Breast epithelium (tissue), 4 donors: ENCODE results near the gene TAL1. TPM values are rescaled to one million over a fixed set of nuclear protein-coding genes. Genes with fewer than 3 reads are reported as not detected.

Source experiments
- DNase-seq, 2 donors: peaks; one replicate each; pipeline ENCODE4 v3.0.0-alpha.2; 2019; ENCODE audit warnings: low spot score in 2 of 2
- H3K27ac ChIP-seq, 2 donors: fragments of 200-600 bp; sonication (generic) in 1 of 2; one replicate each; pipeline ENCODE4 v1.5.1; 2016 to 2019; ENCODE audit warnings: mild to moderate bottlenecking in 1 of 2
- H3K27me3 ChIP-seq, 2 donors: fragments of 200-600 bp; sonication (generic) in 1 of 2; one replicate each; pipeline versions ENCODE4 v1.5.1 to v1.6.0; 2017 to 2019; ENCODE audit warnings: control low read depth in 1 of 2, mild to moderate bottlenecking in 1 of 2
- H3K36me3 ChIP-seq: fragments of 200-600 bp; one replicate; pipeline ENCODE4 v1.5.1; 2019
- H3K4me1 ChIP-seq, 2 donors: fragments of 200-600 bp; sonication (generic); one replicate each; pipeline ENCODE4 v1.5.1; 2016 to 2019; ENCODE audit warnings: control low read depth in 1 of 2
- H3K4me3 ChIP-seq, 3 donors: fragments of 200-600 bp; sonication (generic); 1 replicate in 2 of 3; 2 replicates in 1 of 3; pipeline ENCODE4 v1.5.1; 2016 to 2019; ENCODE audit warnings: mild to moderate bottlenecking in 3 of 3, moderate library complexity in 2 of 3
- H3K9me3 ChIP-seq, 2 donors: fragments of 200-600 bp; sonication (generic) in 1 of 2; one replicate each; pipeline ENCODE4 v1.5.1; 2016 to 2019; ENCODE audit warnings: control low read depth in 1 of 2
- POLR2A ChIP-seq: fragments of 450-650 bp; IDR thresholded peaks from one replicate; pipeline ENCODE4 v1.6.1; 2016; ENCODE audit warnings: antibody characterized with exemption, mild to moderate bottlenecking, moderate library complexity
- POLR2AphosphoS5 ChIP-seq, 3 donors: sonication (generic); formaldehyde crosslinking; IDR thresholded peaks; one replicate each; pipeline ENCODE4 v1.6.1; 2017; ENCODE audit warnings: antibody characterized with exemption in 3 of 3
- intact Hi-C: fragments of 100-400 bp; cut with DNase I; formaldehyde crosslinking; loops from one replicate; pipeline ENCODE4 v1.15.1; 2023; ENCODE audit warnings: low total_unique reads
- total RNA-seq, 3 donors: library from RNA; depleted of rRNA; stranded (reverse); fragments of >200 nt; gene quantifications; one replicate each; pipeline ENCODE4 v1.1.0, GENCODE V29; 2016
- TF ChIP-seq, protein P1 (sequence below), 3 donors: fragments of 450-650 bp; IDR thresholded peaks; one replicate each; pipeline ENCODE4 v1.5.1; 2016 to 2017; ENCODE audit warnings: antibody characterized with exemption in 3 of 3, mild to moderate bottlenecking in 3 of 3, moderate library complexity in 3 of 3

The TAL1 gene
- total RNA-seq, 3 donors from 2014 or later, result 2.3 to 6.2 (median 5.1) TPM

DNA sequence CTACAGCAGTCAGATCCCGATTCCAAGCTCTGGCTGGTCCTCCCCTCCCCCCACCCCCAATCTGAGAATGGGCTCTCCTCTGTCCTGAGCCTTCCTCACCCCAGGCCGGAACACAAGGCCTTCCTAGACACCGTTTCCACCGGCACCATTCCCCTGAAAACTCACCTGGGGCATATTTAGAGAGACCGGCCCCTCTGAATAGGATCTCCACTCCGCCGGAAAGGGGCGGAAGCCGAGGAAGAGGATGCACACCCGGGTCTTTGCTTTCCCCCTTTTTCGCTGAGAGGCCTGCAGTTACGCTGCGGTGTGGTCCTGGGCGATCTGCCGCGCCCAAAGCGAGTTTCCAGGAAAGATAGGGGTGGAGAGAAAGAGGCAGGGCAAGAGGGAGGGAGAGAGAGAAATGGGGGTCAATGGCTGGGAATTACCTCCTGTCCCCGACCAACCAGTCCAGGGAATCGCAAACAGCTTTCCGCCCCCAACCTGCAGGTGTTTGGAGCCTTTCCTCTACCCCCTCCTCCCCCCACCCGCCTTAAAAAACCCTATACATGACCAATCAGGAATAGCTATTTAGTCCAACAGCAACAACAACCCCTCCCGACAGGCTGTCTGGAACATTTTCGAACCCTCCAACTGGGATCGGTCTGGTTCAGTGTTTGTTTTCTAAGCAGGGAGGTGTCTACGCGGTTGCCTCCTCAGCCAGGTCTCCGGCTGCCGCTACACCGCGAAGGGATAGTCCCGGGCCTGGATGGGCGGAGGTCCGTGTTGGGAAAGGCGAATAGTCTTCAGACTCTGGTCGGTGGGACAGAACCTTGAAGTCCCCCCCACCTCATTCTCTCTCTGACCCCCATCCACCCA, 2.8 kb downstream of the TAL1 start:
- intact Hi-C loops, result no loop called here
- DNase-seq, result no peak
- peak overlapping the region; percentile 36 to 61 (median 44) for H3K4me3 ChIP-seq
- H3K9me3 ChIP-seq, result no peaks in the 10 kb centered on the region
- H3K27me3 ChIP-seq, result peaks cover 11 to 93% of the 10 kb centered on the region in 2 donors
- TF ChIP-seq POLR2A (no peak), POLR2AphosphoS5 (IDR thresholded peaks at IDR 0.05) (no peak)
- TF ChIP-seq, protein P1, sequence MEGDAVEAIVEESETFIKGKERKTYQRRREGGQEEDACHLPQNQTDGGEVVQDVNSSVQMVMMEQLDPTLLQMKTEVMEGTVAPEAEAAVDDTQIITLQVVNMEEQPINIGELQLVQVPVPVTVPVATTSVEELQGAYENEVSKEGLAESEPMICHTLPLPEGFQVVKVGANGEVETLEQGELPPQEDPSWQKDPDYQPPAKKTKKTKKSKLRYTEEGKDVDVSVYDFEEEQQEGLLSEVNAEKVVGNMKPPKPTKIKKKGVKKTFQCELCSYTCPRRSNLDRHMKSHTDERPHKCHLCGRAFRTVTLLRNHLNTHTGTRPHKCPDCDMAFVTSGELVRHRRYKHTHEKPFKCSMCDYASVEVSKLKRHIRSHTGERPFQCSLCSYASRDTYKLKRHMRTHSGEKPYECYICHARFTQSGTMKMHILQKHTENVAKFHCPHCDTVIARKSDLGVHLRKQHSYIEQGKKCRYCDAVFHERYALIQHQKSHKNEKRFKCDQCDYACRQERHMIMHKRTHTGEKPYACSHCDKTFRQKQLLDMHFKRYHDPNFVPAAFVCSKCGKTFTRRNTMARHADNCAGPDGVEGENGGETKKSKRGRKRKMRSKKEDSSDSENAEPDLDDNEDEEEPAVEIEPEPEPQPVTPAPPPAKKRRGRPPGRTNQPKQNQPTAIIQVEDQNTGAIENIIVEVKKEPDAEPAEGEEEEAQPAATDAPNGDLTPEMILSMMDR (IDR thresholded peaks at IDR 0.05), result no peak
- H3K36me3 ChIP-seq, result no peaks in the 10 kb centered on the region
- H3K27ac ChIP-seq, result peak overlapping the region; percentile 50 to 53
- H3K4me1 ChIP-seq, result peaks cover 0 to 14% of the 10 kb centered on the region in 2 donors

DNA sequence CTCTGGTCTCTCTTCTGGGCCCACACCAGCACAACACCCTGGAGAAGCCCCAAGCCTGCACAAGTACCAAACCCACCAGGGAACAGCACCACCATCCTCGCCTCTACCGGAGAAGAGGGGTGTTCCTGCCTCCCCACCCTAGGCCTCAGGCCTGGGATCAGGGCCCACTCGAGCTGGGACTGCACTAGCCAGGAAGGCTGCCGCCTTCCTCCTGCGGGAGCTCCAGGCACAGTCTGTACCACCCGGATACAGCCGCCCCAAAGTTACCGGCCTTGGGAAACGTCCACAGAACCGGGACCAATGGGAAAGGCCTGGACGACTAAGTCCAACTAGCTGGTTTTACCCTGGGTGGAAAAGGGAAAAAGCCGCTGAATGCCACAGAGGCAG, 3.4 kb downstream of the TAL1 start:
- intact Hi-C loops, result no loop called here

DNA sequence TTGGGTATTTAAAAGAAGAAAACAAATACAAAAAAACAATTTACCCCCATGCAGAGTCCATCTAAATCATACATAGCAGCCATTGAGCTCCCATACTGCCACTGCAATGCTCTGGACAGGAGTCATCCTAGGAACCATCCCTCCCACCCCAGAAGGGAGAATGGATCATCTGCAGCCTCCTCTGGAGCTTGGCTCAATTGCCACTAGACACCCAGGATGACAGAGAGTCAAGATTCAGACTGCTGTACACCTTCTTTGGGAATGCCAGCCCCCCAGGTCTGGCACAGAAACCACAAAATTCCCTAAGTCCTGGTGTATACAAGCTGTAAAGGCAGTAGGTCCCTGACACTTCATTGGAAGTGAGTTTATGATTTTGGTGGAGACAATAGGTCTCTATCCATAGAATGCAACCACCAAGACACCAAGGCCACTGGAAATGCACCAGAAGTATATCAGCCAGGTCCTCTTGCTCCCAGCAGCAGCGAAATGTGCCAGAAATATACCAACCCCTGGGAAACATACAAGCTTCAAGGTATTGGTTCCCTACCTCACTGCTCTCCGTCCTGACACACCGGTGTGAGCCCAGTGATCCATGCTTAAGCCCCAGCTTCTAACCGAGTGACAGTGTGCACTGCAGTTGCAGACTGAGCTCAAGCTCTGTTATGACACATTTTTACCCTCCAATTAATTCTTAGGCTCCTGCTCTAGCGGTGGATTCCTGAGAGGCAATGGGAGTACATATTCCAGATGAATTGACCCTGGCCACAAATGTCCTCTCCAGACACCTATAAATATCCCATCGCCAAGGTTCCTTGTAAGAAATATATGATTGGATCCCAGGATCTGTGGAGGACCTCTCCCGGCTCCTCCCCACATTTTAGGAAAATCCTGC, 4.4 kb downstream of the TAL1 start:
- TF ChIP-seq POLR2AphosphoS5 (IDR thresholded peaks at IDR 0.05) (no peak), POLR2A (no peak)
- TF ChIP-seq, protein P1 (IDR thresholded peaks at IDR 0.05), result no peak
- H3K4me3 ChIP-seq, result peak overlapping the region in 2 of 3 donors; percentile 44 to 61
- no peak overlapping the region for H3K27ac ChIP-seq
- H3K36me3 ChIP-seq, result no peaks in the 10 kb centered on the region
- intact Hi-C loops, result no loop called here
- DNase-seq, result no peak
- no peaks in the 10 kb centered on the region for H3K9me3 ChIP-seq
- peaks cover 0 to 14% of the 10 kb centered on the region in 2 donors for H3K4me1 ChIP-seq
- H3K27me3 ChIP-seq, result peaks cover 11 to 99% of the 10 kb centered on the region in 2 donors

More for the DNA sequence above, 3.4 kb downstream of the TAL1 start:
- H3K27ac ChIP-seq, result peak overlapping the region in 1 of 2 donors; percentile 53
- no peaks in the 10 kb centered on the region for H3K36me3 ChIP-seq
- H3K4me1 ChIP-seq, result peaks cover 0 to 14% of the 10 kb centered on the region in 2 donors
- H3K4me3 ChIP-seq, result peak overlapping the region; percentile 36 to 61 (median 44)
- H3K27me3 ChIP-seq, result peaks cover 11 to 100% of the 10 kb centered on the region in 2 donors
- H3K9me3 ChIP-seq, result no peaks in the 10 kb centered on the region
- no peak for DNase-seq
- TF ChIP-seq POLR2AphosphoS5 (IDR thresholded peaks at IDR 0.05) (no peak), POLR2A (no peak)
- TF ChIP-seq, protein P1 (IDR thresholded peaks at IDR 0.05), result no peak

DNA sequence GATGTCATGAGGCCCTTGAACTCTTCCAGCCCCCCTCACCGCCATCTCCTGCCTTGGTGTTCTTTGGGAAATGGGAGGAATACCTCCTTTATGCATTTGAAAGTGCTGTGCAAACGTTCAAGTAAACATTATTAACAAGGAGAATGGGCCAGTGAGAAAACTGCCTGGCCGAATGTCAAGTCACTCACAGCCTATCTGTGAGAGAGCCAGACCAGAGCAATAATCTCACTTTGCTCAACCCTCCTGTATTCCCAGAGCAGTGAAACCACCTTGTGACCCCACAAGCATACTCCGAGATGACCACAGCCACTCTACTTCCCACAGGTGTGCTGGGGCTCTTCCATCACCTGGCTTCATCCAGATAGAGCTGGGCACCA, 5.2 kb downstream of the TAL1 start:
- TF ChIP-seq POLR2A (no peak), POLR2AphosphoS5 (IDR thresholded peaks at IDR 0.05) (no peak)
- TF ChIP-seq, protein P1 (IDR thresholded peaks at IDR 0.05), result no peak
- Histone ChIP-seq H3K4me1 (peaks cover 0 to 13% of the 10 kb centered on the region in 2 donors), H3K36me3 (no peaks in the 10 kb centered on the region), H3K27ac (no peak overlapping the region), H3K4me3 (no peak overlapping the region), H3K27me3 (peaks cover 8 to 98% of the 10 kb centered on the region in 2 donors), H3K9me3 (no peaks in the 10 kb centered on the region)
- intact Hi-C loops, result no loop called here
- DNase-seq, result no peak
